Measurements from ENCODE around the gene LY6G6F.
"Not testable (repeated sequence)": the region's sequence is repeated elsewhere in the genome, so short reads cannot be mapped to it uniquely, and the experiment has no call there.

Gene LY6G6F

GRCh38 chr6:31702819-31703716, 3.6 kb upstream of the LY6G6F start, which contains the start of gene ABHD16A:
Gene ABHD16A (minus strand): TSS chr6:31703324. CDS start chr6:31703281, 43 bp downstream.
- DNase-seq (ENCODE audit: low read depth) = peak; percentile 96

- DNase-seq (ENCODE audit: low read depth) = no peak
These were observed 735 bp upstream of the LY6G6F start for GRCh38 chr6:31705931-31706330.

GRCh38 chr6:31707701-31708100, 1.0 kb downstream of the LY6G6F start:
- DNase-seq (ENCODE audit: low read depth) = no peak

- DNase-seq (ENCODE audit: low read depth) = no peak
These were observed 1.6 kb downstream of the LY6G6F start for GRCh38 chr6:31708224-31708623.

- not testable (repeated sequence) for DNase-seq (ENCODE audit: low read depth)
These were observed 2.5 kb downstream of the LY6G6F start for GRCh38 chr6:31709157-31709556.

GRCh38 chr6:31710523-31711219, 4.0 kb downstream of the LY6G6F start:
- no peak for DNase-seq (ENCODE audit: low read depth)

- no peak for DNase-seq (ENCODE audit: low read depth)
These were observed 4.6 kb downstream of the LY6G6F start for GRCh38 chr6:31711233-31711632.

- no peak for DNase-seq (ENCODE audit: low read depth)
These were observed 5.6 kb downstream of the LY6G6F start for GRCh38 chr6:31712296-31712695.

- no peak for DNase-seq (ENCODE audit: low read depth)
These were observed 6.8 kb downstream of the LY6G6F start for GRCh38 chr6:31713465-31713864.

- no peak for DNase-seq (ENCODE audit: low read depth)
These were observed 7.5 kb downstream of the LY6G6F start for GRCh38 chr6:31713991-31714684.

GRCh38 chr6:31715022-31715958, 8.6 kb downstream of the LY6G6F start, which contains the start of gene LY6G6D:
Gene LY6G6D (plus strand): TSS chr6:31715348. CDS start chr6:31715356, 8 bp downstream.
- DNase-seq (ENCODE audit: low read depth) = no peak

- no peak for DNase-seq (ENCODE audit: low read depth)
These were observed 11.0 kb downstream of the LY6G6F start for GRCh38 chr6:31717499-31718222.

GRCh38 chr6:31718265-31718664, 11.6 kb downstream of the LY6G6F start:
- no peak for DNase-seq (ENCODE audit: low read depth)

GRCh38 chr6:31719001-31719400, 12.3 kb downstream of the LY6G6F start:
- DNase-seq (ENCODE audit: low read depth) = no peak

GRCh38 chr6:31720196-31720770, 13.6 kb downstream of the LY6G6F start:
- DNase-seq (ENCODE audit: low read depth) = no peak

- no peak for DNase-seq (ENCODE audit: low read depth)
These were observed 14.8 kb downstream of the LY6G6F start, which contains the start of gene LY6G6C for GRCh38 chr6:31721351-31722020. Gene LY6G6C (minus strand): TSS chr6:31721746. CDS start chr6:31721679, 67 bp downstream.

- DNase-seq (ENCODE audit: low read depth) = no peak
These were observed 15.5 kb downstream of the LY6G6F start for GRCh38 chr6:31722173-31722572.

GRCh38 chr6:31723245-31723979, 16.7 kb downstream of the LY6G6F start, which contains the start of gene MPIG6B:
Gene MPIG6B (plus strand): TSS chr6:31723373. CDS start chr6:31723384, 11 bp downstream.
- DNase-seq (ENCODE audit: low read depth) = no peak
